T1000 (cell line): ENCODE results near the gene TSHR.
"Not testable (repeated sequence)": the region's sequence is repeated elsewhere in the genome, so short reads cannot be mapped to it uniquely, and the experiment has no call there.

Source experiments
- DNase-seq: peaks from one replicate; lab custom pipeline; 2025; ENCODE audit warnings: mixed read lengths; lab: John Stamatoyannopoulos, UW

Gene TSHR

GRCh38 chr14:81068176-81068782 is 112.9 kb downstream of the TSHR start:
- no peak for DNase-seq

GRCh38 chr14:81070511-81070910 is 115.1 kb downstream of the TSHR start:
- no peak for DNase-seq

GRCh38 chr14:81085596-81085995 is 130.2 kb downstream of the TSHR start:
- no peak for DNase-seq

- DNase-seq = no peak
Observed at GRCh38 chr14:81087230-81087629, 131.8 kb downstream of the TSHR start.

GRCh38 chr14:81091139-81091538 is 135.7 kb downstream of the TSHR start:
- DNase-seq = no peak

- no peak for DNase-seq
Observed at GRCh38 chr14:81091660-81092059, 136.2 kb downstream of the TSHR start.

- DNase-seq = no peak
Observed at GRCh38 chr14:81093651-81094050, 138.2 kb downstream of the TSHR start.

GRCh38 chr14:81095539-81095938 is 140.1 kb downstream of the TSHR start:
- no peak for DNase-seq

GRCh38 chr14:81096656-81097055 is 141.2 kb downstream of the TSHR start:
- DNase-seq = no peak

GRCh38 chr14:81102217-81102616 is 146.8 kb downstream of the TSHR start:
- DNase-seq = no peak

GRCh38 chr14:81103443-81103842 is 148.0 kb downstream of the TSHR start:
- DNase-seq = no peak

- no peak for DNase-seq
Observed at GRCh38 chr14:81105378-81105777, 150.0 kb downstream of the TSHR start.

GRCh38 chr14:81105961-81106360 is 150.5 kb downstream of the TSHR start:
- DNase-seq = no peak

GRCh38 chr14:81110186-81110585 is 154.8 kb downstream of the TSHR start:
- no peak for DNase-seq

GRCh38 chr14:81113176-81113575 is 157.8 kb downstream of the TSHR start:
- DNase-seq = no peak

GRCh38 chr14:81113945-81114820 is 158.8 kb downstream of the TSHR start:
- DNase-seq = not testable (repeated sequence)

GRCh38 chr14:81120501-81120900 is 165.1 kb downstream of the TSHR start:
- no peak for DNase-seq

- DNase-seq = no peak
Observed at GRCh38 chr14:81122326-81122725, 166.9 kb downstream of the TSHR start.

- no peak for DNase-seq
Observed at GRCh38 chr14:81123811-81124210, 168.4 kb downstream of the TSHR start.

GRCh38 chr14:81125536-81125935 is 170.1 kb downstream of the TSHR start:
- no peak for DNase-seq

GRCh38 chr14:81127785-81128184 is 172.4 kb downstream of the TSHR start:
- DNase-seq = no peak

- DNase-seq = no peak
Observed at GRCh38 chr14:81129242-81129641, 173.8 kb downstream of the TSHR start.

GRCh38 chr14:81132468-81132867 is 177.0 kb downstream of the TSHR start:
- no peak for DNase-seq

GRCh38 chr14:81133400-81133799 is 178.0 kb downstream of the TSHR start:
- no peak for DNase-seq
